Measurements from ENCODE around the gene C1QTNF12. TPM values are rescaled to one million over a fixed set of nuclear protein-coding genes. Genes with fewer than 3 reads are reported as not detected.

C1QTNF12 gene
- total and polyA plus RNA-seq, 4 donors = 1.2 to 3.0 (median 2.0) TPM

DNA sequence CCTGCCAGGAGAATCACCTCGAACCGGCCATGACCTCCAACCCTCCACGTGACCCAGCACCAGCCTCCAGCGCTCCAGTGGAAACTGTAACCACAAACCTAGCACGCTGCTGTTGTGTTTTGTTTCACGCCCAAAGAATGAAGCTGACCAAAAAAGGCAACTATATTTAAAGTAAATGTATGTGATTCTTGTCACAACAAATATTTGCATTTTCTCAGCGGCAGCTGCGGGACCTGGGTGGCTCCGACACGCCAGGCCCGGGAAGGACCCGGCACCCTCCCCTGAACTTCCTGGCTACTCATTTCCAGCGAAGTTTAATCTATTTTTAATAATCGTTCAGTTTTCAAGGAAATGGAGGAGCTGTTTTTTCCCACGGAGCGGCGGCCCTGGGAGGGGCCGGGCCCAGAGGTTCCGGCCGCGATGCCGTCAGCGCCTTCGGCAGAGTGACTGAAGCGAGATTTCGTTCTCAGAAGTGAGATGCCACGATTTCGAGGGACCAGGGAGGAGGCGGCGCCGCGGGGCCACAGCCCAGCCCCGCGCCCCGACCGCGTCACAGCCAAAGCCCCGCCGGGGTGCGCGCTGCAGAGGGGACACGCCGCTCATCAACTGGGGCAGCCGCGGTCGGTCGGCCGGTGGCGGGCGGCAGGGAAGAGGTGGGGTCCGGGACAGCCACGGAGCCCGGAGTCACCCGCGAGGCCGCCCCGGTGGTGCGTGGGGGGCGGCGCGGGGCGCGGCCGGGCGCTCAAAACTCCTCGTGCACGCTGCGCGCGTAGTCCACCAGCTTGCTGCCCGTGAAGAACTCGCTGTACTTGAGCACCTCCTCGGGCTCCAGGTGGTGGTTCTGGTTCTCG lies 29.5 kb downstream of the C1QTNF12 start:
- H3K9me3 ChIP-seq (ENCODE audit: control insufficient read depth in 4 of 4, insufficient read depth in 3 of 4, low read length in 3 of 4) = peaks cover 0 to 2% (median 0%) of the 10 kb centered on the region in 4 donors
- WGBS, 2 donors = 92 to 93% methylated on average over 67 to 74 of the region's 74 CpGs
- peaks cover 5 to 59% (median 16%) of the 10 kb centered on the region in 4 donors for H3K36me3 ChIP-seq (ENCODE audit: control insufficient read depth in 4 of 4, insufficient read depth in 4 of 4, low read length in 4 of 4)
- H3K4me3 ChIP-seq = no peak overlapping the region
- no peak overlapping the region for H3K9ac ChIP-seq (ENCODE audit: insufficient read depth in 1 of 2, low read length in 2 of 2)
- ATAC-seq (ENCODE audit: insufficient read depth, low FRiP score) (no peak), DNase-seq (no peak)
- no peak overlapping the region for H3K27ac ChIP-seq (ENCODE audit: low read depth in 1 of 2, low read length in 1 of 2)
- TF ChIP-seq, protein P1, sequence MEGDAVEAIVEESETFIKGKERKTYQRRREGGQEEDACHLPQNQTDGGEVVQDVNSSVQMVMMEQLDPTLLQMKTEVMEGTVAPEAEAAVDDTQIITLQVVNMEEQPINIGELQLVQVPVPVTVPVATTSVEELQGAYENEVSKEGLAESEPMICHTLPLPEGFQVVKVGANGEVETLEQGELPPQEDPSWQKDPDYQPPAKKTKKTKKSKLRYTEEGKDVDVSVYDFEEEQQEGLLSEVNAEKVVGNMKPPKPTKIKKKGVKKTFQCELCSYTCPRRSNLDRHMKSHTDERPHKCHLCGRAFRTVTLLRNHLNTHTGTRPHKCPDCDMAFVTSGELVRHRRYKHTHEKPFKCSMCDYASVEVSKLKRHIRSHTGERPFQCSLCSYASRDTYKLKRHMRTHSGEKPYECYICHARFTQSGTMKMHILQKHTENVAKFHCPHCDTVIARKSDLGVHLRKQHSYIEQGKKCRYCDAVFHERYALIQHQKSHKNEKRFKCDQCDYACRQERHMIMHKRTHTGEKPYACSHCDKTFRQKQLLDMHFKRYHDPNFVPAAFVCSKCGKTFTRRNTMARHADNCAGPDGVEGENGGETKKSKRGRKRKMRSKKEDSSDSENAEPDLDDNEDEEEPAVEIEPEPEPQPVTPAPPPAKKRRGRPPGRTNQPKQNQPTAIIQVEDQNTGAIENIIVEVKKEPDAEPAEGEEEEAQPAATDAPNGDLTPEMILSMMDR (IDR thresholded peaks at IDR 0.05; ENCODE audit: control extremely low read depth, extremely low read depth) = no peak
- no peaks in the 10 kb centered on the region for H3K27me3 ChIP-seq (ENCODE audit: control insufficient read depth in 3 of 3, insufficient read depth in 3 of 3, low read length in 2 of 3)
- peaks cover 0 to 22% (median 0%) of the 10 kb centered on the region in 5 donors for H3K4me1 ChIP-seq (ENCODE audit: control insufficient read depth in 5 of 5, insufficient read depth in 5 of 5, low read length in 5 of 5)

- TF ChIP-seq, protein P1 (IDR thresholded peaks at IDR 0.05; ENCODE audit: control extremely low read depth, extremely low read depth) = no peak
- ATAC-seq (ENCODE audit: insufficient read depth, low FRiP score) = no peak
- H3K27me3 ChIP-seq (ENCODE audit: control insufficient read depth in 3 of 3, insufficient read depth in 3 of 3, low read length in 2 of 3) = no peaks in the 10 kb centered on the region
- peak overlapping the region in 1 of 2 donors; percentile 9 for H3K27ac ChIP-seq (ENCODE audit: low read depth in 1 of 2, low read length in 1 of 2)
- peaks cover 0 to 2% (median 0%) of the 10 kb centered on the region in 4 donors for H3K9me3 ChIP-seq (ENCODE audit: control insufficient read depth in 4 of 4, insufficient read depth in 3 of 4, low read length in 3 of 4)
- 93 to 94% methylated on average over 20 to 21 of the region's 21 CpGs for WGBS, 2 donors
- no peak overlapping the region for H3K4me3 ChIP-seq
- peaks cover 5 to 52% (median 10%) of the 10 kb centered on the region in 4 donors for H3K36me3 ChIP-seq (ENCODE audit: control insufficient read depth in 4 of 4, insufficient read depth in 4 of 4, low read length in 4 of 4)
- no peak overlapping the region for H3K9ac ChIP-seq (ENCODE audit: insufficient read depth in 1 of 2, low read length in 2 of 2)
- no peak for DNase-seq
- peaks cover 0 to 26% (median 0%) of the 10 kb centered on the region in 5 donors for H3K4me1 ChIP-seq (ENCODE audit: control insufficient read depth in 5 of 5, insufficient read depth in 5 of 5, low read length in 5 of 5)
Observed at GRCh38 chr1:1215881-1216605, 30.5 kb downstream of the C1QTNF12 start.

DNA sequence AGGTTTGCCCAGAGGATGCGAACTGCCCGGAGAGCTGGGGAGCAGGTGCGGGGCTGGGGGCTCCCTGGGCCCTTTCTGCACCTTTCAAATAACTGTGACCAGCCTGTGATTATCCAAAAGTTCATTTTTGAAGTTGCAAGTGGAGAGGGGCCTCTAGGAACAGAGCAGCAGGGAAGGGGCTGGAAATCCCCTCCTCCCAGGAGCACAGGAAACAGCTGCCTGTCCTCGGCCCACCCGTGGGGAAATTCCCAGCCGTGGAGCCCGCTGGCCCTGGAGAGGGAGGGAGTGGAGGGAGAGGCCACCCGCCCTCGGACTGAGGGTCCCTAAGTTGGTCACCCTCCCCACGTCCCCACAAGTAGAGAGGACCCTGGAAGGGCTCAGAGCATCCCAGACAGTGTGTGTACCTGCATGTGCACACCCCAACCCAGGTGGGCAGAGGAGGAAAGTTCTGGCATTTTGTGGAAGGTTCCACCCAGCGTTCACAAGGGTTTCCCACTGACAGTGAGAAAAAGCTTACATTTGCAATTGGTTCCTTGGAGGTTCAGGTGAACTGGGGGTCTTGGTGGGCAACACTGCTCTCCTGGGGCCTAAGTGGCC lies 31.3 kb downstream of the C1QTNF12 start:
- Histone ChIP-seq H3K4me3 (no peak overlapping the region), H3K36me3 (ENCODE audit: control insufficient read depth in 4 of 4, insufficient read depth in 4 of 4, low read length in 4 of 4) (peaks cover 5 to 44% (median 10%) of the 10 kb centered on the region in 4 donors), H3K27ac (ENCODE audit: low read depth in 1 of 2, low read length in 1 of 2) (peak overlapping the region in 1 of 2 donors; percentile 9), H3K9me3 (ENCODE audit: control insufficient read depth in 4 of 4, insufficient read depth in 3 of 4, low read length in 3 of 4) (peaks cover 0 to 2% (median 0%) of the 10 kb centered on the region in 4 donors), H3K4me1 (ENCODE audit: control insufficient read depth in 5 of 5, insufficient read depth in 5 of 5, low read length in 5 of 5) (peaks cover 0 to 26% (median 0%) of the 10 kb centered on the region in 5 donors), H3K9ac (ENCODE audit: insufficient read depth in 1 of 2, low read length in 2 of 2) (no peak overlapping the region), H3K27me3 (ENCODE audit: control insufficient read depth in 3 of 3, insufficient read depth in 3 of 3, low read length in 2 of 3) (no peaks in the 10 kb centered on the region)
- TF ChIP-seq, protein P1 (IDR thresholded peaks at IDR 0.05; ENCODE audit: control extremely low read depth, extremely low read depth) = no peak
- no peak for DNase-seq
- 43 to 48% methylated on average over 11 of the region's 11 CpGs for WGBS, 2 donors
- ATAC-seq (ENCODE audit: insufficient read depth, low FRiP score) = no peak

Data from lung (tissue), 12 donors.